PC-3 (cell line): ENCODE data around the gene GANC. TPM values are rescaled to one million over a fixed set of nuclear protein-coding genes. Genes with fewer than 3 reads are reported as not detected.

Experiments used
- ATAC-seq: fragments of 200-7000 bp; cut with Tn5 transposase; 2 replicates; pipeline ENCODE4 v1.9.1; 2020; ENCODE audit warnings: mild to moderate bottlenecking, moderate library complexity
- BruUV-seq: library from RNA; stranded (reverse); fragments of 400-500 nt; replicated peaks from 2 replicates; lab custom pipeline; 2021; lab: Mats Ljungman, UMichigan
- CTCF ChIA-PET: fragments of 300-600 bp; sonication (Branson Sonifier 250); formaldehyde crosslinking; loops from one replicate; lab custom pipeline; 2022; ENCODE audit warnings: antibody characterized with exemption; lab: Charles Lee
- POLR2A ChIA-PET: fragments of 300-600 bp; sonication (Branson Sonifier 250); formaldehyde crosslinking; loops from one replicate; lab custom pipeline; 2022; ENCODE audit warnings: antibody characterized with exemption; ENCODE audit not compliant: unreplicated experiment; lab: Charles Lee
- DNase-seq: peaks from one replicate; pipeline ENCODE4 v3.0.0-alpha.2; 2015
- H2AFZ ChIP-seq: fragments of 300-600 bp; sonication (generic); 2 replicates; pipeline ENCODE4 v1.6.0; 2016; ENCODE audit warnings: antibody characterized with exemption, low read length
- H3F3A ChIP-seq: fragments of 300-600 bp; sonication (generic); one replicate; pipeline ENCODE4 v1.6.0; 2017; ENCODE audit warnings: antibody characterized with exemption, low read length, control low read depth, mild to moderate bottlenecking; ENCODE audit not compliant: unreplicated experiment
- H3K27ac ChIP-seq: fragments of 300-600 bp; sonication (generic); 2 replicates; pipeline ENCODE4 v1.5.1; 2016; ENCODE audit warnings: mild to moderate bottlenecking, low read length
- H3K27me3 ChIP-seq: fragments of 300-600 bp; sonication (generic); 2 replicates; pipeline ENCODE4 v1.6.1; 2016; ENCODE audit warnings: low read length, mixed read lengths
- H3K36me3 ChIP-seq: fragments of 300-600 bp; sonication (generic); 2 replicates; pipeline ENCODE4 v1.6.1; 2016; ENCODE audit warnings: low read depth, mixed run types, low read length, mixed read lengths
- H3K4me1 ChIP-seq: fragments of 300-600 bp; sonication (generic); 2 replicates; pipeline ENCODE4 v1.5.1; 2016; ENCODE audit warnings: low read length; ENCODE audit not compliant: insufficient read depth
- H3K4me2 ChIP-seq: fragments of 300-600 bp; sonication (generic); 2 replicates; pipeline ENCODE4 v1.6.0; 2016; ENCODE audit warnings: low read length
- H3K4me3 ChIP-seq: fragments of 300-600 bp; sonication (generic); 2 replicates; pipeline ENCODE4 v1.5.1; 2016; ENCODE audit warnings: mild to moderate bottlenecking, low read length, mixed read lengths
- H3K79me2 ChIP-seq: fragments of 300-600 bp; sonication (generic); 2 replicates; pipeline ENCODE4 v1.6.1; 2017; ENCODE audit warnings: low read length, mixed read lengths
- H3K9ac ChIP-seq: fragments of 300-600 bp; sonication (generic); 2 replicates; pipeline ENCODE4 v1.6.0; 2016; ENCODE audit warnings: mild to moderate bottlenecking, low read length
- H3K9me2 ChIP-seq: fragments of 300-600 bp; sonication (generic); replicated peaks from 2 replicates; pipeline ENCODE4 v1.6.1; 2016; ENCODE audit warnings: mixed run types, low read length, mixed read lengths
- H3K9me3 ChIP-seq: fragments of 300-600 bp; sonication (generic); 2 replicates; pipeline ENCODE4 v1.6.1; 2016; ENCODE audit warnings: low read length, mixed read lengths
- H4K20me1 ChIP-seq: fragments of 300-600 bp; sonication (generic); 2 replicates; pipeline ENCODE4 v1.6.1; 2016; ENCODE audit warnings: low read length, mixed read lengths
- EZH2 ChIP-seq: fragments of 300-600 bp; sonication (generic); IDR thresholded peaks from one replicate; pipeline ENCODE4 v1.6.1; 2017; ENCODE audit warnings: antibody characterized with exemption, mild to moderate bottlenecking, low read length; ENCODE audit not compliant: unreplicated experiment
- EZH2phosphoT487 ChIP-seq: fragments of 300-600 bp; sonication (generic); IDR thresholded peaks from 2 replicates; pipeline ENCODE4 v1.6.1; 2018; ENCODE audit warnings: mild to moderate bottlenecking, antibody characterized with exemption, low read length, borderline replicate concordance
- intact Hi-C: fragments of 100-400 bp; cut with micrococcal nuclease; formaldehyde crosslinking; loops from 2 replicates; pipeline ENCODE4 v1.9.0; 2023
- total RNA-seq: library from RNA; depleted of rRNA; stranded (reverse); fragments of >200 nt; gene quantifications from 2 replicates; pipeline ENCODE4 v1.2.3, GENCODE V29; 2014
- TF ChIP-seq, protein P1 (sequence below): fragments of 300-600 bp; sonication (generic); conservative IDR thresholded peaks from 2 replicates; pipeline ENCODE4 v1.5.1; 2017; ENCODE audit warnings: antibody characterized with exemption, low read depth, mild to moderate bottlenecking, low read length

GANC gene
- total RNA-seq, 1 experiment from 2014 or later: 12.4 TPM

DNA sequence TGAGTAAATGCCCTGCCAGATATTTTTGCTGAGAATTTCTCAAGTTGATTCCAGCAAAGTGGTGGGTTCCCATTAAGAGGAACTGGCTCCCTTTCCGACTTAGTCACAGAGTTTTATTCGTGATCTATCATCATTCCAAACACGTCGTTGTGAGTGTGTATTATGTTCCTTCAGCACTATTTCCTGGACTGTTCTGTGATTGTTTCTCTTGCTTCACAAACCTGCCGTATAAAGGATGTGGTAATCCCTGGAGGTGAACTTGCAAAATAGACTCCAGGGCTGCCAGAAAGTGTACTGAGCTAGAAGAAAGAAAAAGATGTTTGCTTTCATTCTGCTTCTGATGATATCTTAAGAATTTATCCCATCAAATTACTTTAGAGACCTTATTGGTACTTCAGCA is 71.8 kb downstream of the GANC start:
- Histone ChIP-seq H3F3A (peaks cover 3% of the 10 kb centered on the region), H3K27ac (peak overlapping the region; percentile 37), H4K20me1 (no peaks in the 10 kb centered on the region), H2AFZ (no peak overlapping the region), H3K36me3 (no peaks in the 10 kb centered on the region), H3K4me3 (no peak overlapping the region), H3K79me2 (no peaks in the 10 kb centered on the region), H3K9me2 (no peaks in the 10 kb centered on the region), H3K27me3 (no peaks in the 10 kb centered on the region), H3K4me1 (peaks cover 24% of the 10 kb centered on the region), H3K9ac (no peak overlapping the region), H3K9me3 (no peaks in the 10 kb centered on the region), H3K4me2 (peak overlapping the region; percentile 5; the same call in 1 of the 2 replicates)
- POLR2A ChIA-PET: no interaction called here
- ATAC-seq (peak; percentile 67), DNase-seq (peak; percentile 68)
- intact Hi-C loops: no loop called here
- TF ChIP-seq EZH2phosphoT487 (no peak), EZH2 (no peak)
- TF ChIP-seq, protein P1, sequence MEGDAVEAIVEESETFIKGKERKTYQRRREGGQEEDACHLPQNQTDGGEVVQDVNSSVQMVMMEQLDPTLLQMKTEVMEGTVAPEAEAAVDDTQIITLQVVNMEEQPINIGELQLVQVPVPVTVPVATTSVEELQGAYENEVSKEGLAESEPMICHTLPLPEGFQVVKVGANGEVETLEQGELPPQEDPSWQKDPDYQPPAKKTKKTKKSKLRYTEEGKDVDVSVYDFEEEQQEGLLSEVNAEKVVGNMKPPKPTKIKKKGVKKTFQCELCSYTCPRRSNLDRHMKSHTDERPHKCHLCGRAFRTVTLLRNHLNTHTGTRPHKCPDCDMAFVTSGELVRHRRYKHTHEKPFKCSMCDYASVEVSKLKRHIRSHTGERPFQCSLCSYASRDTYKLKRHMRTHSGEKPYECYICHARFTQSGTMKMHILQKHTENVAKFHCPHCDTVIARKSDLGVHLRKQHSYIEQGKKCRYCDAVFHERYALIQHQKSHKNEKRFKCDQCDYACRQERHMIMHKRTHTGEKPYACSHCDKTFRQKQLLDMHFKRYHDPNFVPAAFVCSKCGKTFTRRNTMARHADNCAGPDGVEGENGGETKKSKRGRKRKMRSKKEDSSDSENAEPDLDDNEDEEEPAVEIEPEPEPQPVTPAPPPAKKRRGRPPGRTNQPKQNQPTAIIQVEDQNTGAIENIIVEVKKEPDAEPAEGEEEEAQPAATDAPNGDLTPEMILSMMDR: no peak
- BruUV-seq: no TSS peak
- CTCF ChIA-PET: no interaction called here

DNA sequence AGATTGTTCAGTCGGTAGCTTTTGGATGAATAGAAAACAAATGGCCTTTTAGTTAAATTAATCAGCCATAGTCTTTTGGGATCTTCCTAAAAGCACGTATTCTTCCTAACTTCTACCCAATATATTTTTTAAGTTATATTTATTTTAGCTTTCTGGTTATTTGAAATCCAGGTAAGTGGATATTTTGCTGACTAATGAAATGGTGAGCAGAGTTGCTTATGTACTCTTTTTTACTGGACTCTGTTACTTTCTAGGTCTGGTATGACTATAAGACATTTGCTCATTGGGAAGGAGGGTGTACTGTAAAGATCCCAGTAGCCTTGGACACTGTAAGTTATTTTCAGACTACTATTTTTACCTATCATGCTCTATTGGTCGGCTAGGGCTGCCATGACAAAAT is 72.5 kb downstream of the GANC start:
- POLR2A ChIA-PET: no interaction called here
- no peak for ATAC-seq
- Histone ChIP-seq H3K36me3 (no peaks in the 10 kb centered on the region), H4K20me1 (no peaks in the 10 kb centered on the region), H2AFZ (no peak overlapping the region), H3K9me2 (no peaks in the 10 kb centered on the region), H3K4me2 (0 out of 2 replicates have a peak overlapping the region, but pooled peaks have one; percentile 5), H3K27me3 (no peaks in the 10 kb centered on the region), H3K4me1 (peaks cover 24% of the 10 kb centered on the region), H3K27ac (no peak overlapping the region), H3K9me3 (no peaks in the 10 kb centered on the region), H3K4me3 (no peak overlapping the region), H3K9ac (no peak overlapping the region), H3K79me2 (no peaks in the 10 kb centered on the region), H3F3A (peaks cover 3% of the 10 kb centered on the region)
- intact Hi-C loops: no loop called here
- no peak for TF ChIP-seq EZH2
- TF ChIP-seq, protein P1: no peak
- TF ChIP-seq EZH2phosphoT487: no peak
- CTCF ChIA-PET: no interaction called here
- no peak for DNase-seq
- no TSS peak for BruUV-seq

DNA sequence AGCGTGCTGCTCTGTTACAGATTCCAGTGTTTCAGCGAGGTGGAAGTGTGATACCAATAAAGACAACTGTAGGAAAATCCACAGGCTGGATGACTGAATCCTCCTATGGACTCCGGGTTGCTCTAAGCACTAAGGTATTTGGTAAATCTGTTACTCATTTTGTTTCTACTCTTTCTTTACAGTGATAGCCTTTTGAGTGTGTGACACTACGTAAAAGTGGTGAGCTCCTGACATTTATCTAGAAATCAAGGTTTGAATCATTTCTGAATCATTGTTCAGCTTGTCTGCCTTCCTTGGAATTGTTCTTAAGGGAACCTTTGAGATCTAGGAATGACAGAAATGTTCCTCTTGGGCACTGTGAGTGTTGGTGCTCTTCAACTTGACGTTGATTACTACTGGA is 75.1 kb downstream of the GANC start:
- DNase-seq (peak; percentile 62), ATAC-seq (peak; percentile 49)
- no peaks in the 10 kb centered on the region for H3K9me2 ChIP-seq
- TF ChIP-seq EZH2phosphoT487 (no peak), EZH2 (no peak)
- TF ChIP-seq, protein P1: no peak
- ChIA-PET CTCF (no interaction called here), POLR2A (interaction anchor here (0.6 kb wide), 1 partner anchor 29 kb away, joined by 8 read pairs; no protein-coding TSS in a partner anchor)
- H3K4me2 ChIP-seq: no peak overlapping the region
- H2AFZ ChIP-seq: 0 out of 2 replicates have a peak overlapping the region, but pooled peaks have one; percentile 7
- H3K9me3 ChIP-seq: no peaks in the 10 kb centered on the region
- no peak overlapping the region for H3K4me3 ChIP-seq
- H4K20me1 ChIP-seq: no peaks in the 10 kb centered on the region
- no peaks in the 10 kb centered on the region for H3K79me2 ChIP-seq
- H3F3A ChIP-seq: peaks cover 3% of the 10 kb centered on the region
- no peaks in the 10 kb centered on the region for H3K27me3 ChIP-seq
- H3K4me1 ChIP-seq: peaks cover 24% of the 10 kb centered on the region
- no TSS peak for BruUV-seq
- H3K36me3 ChIP-seq: no peaks in the 10 kb centered on the region
- intact Hi-C loops: no loop called here
- H3K27ac ChIP-seq: peak overlapping the region; percentile 36
- no peak overlapping the region for H3K9ac ChIP-seq
